C4-2B (cell line): Measurements from ENCODE around the gene ATP1A3.

Experiments
- ZFX ChIP-seq: fragments of 450-650 bp; IDR thresholded peaks from 2 replicates; pipeline ENCODE4 v1.6.1; 2017
- TF ChIP-seq, protein P1 (sequence below): fragments of 450-650 bp; conservative IDR thresholded peaks from 2 replicates; pipeline ENCODE4 v1.5.1; 2017; ENCODE audit warnings: mild to moderate bottlenecking

DNA sequence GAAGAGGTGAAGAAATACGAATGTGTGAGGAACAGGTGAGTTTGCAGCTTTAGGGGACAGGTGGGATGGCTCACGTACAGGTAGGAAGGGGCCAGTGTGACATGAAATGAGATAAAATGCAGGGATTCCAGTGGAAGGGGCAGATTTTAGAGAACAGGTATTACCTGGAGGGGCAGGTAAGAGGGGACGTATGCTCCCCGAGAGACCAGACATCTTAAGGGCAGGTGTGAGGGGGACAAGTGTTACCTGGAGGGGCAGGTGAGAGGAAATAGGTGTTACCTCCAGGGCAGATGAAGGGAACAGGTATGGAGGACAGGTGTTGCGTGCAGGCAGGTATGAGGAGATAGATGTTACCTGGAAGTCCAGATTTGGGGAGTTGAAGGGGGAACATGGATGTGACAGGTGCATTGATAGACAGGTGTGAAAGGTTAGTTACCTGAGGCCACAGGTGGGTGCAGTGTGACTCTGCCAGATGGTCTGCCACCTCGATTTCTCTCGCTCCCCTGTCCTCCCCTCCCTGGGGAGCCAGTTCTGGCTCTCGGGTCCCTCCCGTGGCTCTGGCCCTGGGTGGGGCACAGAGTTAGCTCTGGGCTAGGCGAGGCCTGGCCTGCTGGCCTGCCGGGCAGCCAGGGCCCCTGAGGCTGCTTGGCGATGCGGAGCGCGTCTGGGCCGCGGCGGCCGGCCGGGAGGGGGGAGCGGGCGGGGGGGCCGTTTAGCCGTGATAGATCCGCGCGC, 67.8 kb downstream of the ATP1A3 start:
- TF ChIP-seq, protein P1, sequence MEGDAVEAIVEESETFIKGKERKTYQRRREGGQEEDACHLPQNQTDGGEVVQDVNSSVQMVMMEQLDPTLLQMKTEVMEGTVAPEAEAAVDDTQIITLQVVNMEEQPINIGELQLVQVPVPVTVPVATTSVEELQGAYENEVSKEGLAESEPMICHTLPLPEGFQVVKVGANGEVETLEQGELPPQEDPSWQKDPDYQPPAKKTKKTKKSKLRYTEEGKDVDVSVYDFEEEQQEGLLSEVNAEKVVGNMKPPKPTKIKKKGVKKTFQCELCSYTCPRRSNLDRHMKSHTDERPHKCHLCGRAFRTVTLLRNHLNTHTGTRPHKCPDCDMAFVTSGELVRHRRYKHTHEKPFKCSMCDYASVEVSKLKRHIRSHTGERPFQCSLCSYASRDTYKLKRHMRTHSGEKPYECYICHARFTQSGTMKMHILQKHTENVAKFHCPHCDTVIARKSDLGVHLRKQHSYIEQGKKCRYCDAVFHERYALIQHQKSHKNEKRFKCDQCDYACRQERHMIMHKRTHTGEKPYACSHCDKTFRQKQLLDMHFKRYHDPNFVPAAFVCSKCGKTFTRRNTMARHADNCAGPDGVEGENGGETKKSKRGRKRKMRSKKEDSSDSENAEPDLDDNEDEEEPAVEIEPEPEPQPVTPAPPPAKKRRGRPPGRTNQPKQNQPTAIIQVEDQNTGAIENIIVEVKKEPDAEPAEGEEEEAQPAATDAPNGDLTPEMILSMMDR, result no peak
- no peak for TF ChIP-seq ZFX
